GM12891 (cell line): ENCODE results near the gene SELP.

Source experiments
- DNase-seq: peaks from one replicate; pipeline ENCODE4 v3.0.0; 2011; ENCODE audit warnings: low spot score; ENCODE audit not compliant: insufficient read length
- FAIRE-seq: peaks from 2 replicates; lab custom pipeline; 2011; peaks lifted over from hg19 to GRCh38; lab: Jason Lieb, UNC
- PAX5 ChIP-seq: IDR thresholded peaks from 2 replicates; pipeline ENCODE4 v1.6.1; 2011; ENCODE audit warnings: low read length, moderate library complexity, mild to moderate bottlenecking; ENCODE audit not compliant: insufficient read depth, severe bottlenecking
- POLR2A ChIP-seq: IDR thresholded peaks from 2 replicates; pipeline ENCODE4 v1.6.1; 2011; ENCODE audit warnings: low read depth, low read length, control low read depth
- POLR2AphosphoS5 ChIP-seq: IDR thresholded peaks from 2 replicates; pipeline ENCODE4 v1.6.1; 2011; ENCODE audit warnings: low read depth, low read length, control low read depth
- POU2F2 ChIP-seq: IDR thresholded peaks from 2 replicates; pipeline ENCODE4 v1.6.1; 2011; ENCODE audit warnings: low read depth, mild to moderate bottlenecking, control low read depth, low read length, moderate library complexity
- SPI1 ChIP-seq: IDR thresholded peaks from 2 replicates; pipeline ENCODE4 v1.6.1; 2011; ENCODE audit warnings: low read depth, low read length, control low read depth
- TAF1 ChIP-seq: IDR thresholded peaks from 2 replicates; pipeline ENCODE4 v1.6.1; 2011; ENCODE audit warnings: low read depth, low read length, control low read depth

The SELP gene

DNA sequence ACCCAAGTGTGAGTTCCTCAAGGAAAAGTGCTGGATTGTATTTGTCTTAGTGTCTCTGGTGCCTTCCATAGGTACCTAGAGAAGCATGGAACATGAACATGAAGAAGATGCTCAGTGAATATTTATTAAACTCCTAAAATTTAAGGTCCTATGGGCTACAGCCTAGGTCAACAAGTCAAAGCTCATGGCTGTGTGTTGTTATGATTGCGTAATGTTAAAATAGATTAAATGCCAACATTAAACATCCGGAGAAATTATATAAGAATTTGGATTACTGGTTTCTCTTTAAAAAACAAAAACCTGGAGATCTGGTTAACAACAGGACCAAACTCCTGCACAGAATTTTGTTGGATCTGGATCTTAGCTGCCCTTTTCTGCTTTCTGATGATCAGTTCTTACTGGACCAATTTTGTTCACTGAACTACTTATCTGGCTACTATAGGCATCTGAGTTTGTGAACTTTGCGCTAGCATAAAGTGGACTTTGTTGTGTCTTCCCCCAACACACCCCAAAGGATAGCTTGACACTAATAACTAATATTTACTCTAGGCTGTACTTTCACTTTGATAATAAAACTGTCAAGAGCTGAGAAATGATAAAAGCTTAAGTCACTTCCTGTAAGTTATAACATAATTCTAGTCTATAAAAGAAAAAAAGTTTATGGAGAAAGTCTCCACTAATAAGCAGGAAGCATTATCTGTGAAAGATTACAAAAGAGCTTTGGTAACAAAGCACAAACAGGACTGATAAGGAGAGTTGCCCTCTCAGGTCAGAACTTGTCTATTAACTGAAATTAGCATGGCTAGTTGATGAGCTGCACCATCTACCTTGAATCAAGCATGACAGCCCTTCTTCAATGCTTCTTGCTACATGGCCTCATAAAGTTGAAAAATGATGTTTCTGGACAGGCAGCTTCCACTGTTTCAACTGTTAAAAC is 64.3 kb downstream of the SELP start:
- DNase-seq (no peak), FAIRE-seq (no peak)
- no peak for TF ChIP-seq POU2F2
- TF ChIP-seq SPI1, result no peak
- no peak for TF ChIP-seq TAF1
- no peak for TF ChIP-seq PAX5
- no peak for TF ChIP-seq POLR2AphosphoS5
- TF ChIP-seq POLR2A, result no peak

- FAIRE-seq (no peak), DNase-seq (no peak)
- no peak for TF ChIP-seq POLR2A
- TF ChIP-seq SPI1, result no peak
- no peak for TF ChIP-seq POU2F2
- no peak for TF ChIP-seq TAF1
- TF ChIP-seq PAX5, result no peak
- TF ChIP-seq POLR2AphosphoS5, result no peak
Measured at GRCh38 chr1:169563650-169564049, 66.3 kb downstream of the SELP start.

GRCh38 chr1:169563019-169563615 is 66.8 kb downstream of the SELP start:
- FAIRE-seq, result no peak
- no peak for TF ChIP-seq POU2F2
- TF ChIP-seq POLR2A, result no peak
- no peak for TF ChIP-seq TAF1
- TF ChIP-seq POLR2AphosphoS5, result no peak
- no peak for TF ChIP-seq SPI1
- no peak for TF ChIP-seq PAX5
- no peak for DNase-seq

DNA sequence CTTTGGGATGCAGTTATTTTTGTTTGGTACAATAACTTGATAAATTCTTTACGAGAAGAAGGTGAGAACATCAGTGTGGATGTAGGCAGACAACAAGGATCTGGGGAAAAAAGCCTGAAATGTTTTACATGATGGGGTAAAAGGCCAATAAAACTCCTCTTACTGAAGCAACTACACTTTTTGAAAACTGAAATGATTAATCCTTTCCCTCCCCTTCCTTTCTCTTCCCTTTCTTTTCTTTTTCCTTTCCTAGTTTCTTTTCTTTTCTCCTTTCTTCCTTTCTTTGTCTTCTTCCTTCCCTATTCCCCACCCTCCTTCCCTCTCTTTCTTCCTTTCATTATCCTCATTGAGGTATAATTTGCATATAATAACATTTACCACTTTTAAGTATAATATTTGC is 68.2 kb downstream of the SELP start:
- DNase-seq (no peak), FAIRE-seq (no peak)
- TF ChIP-seq POLR2AphosphoS5 (no peak), TAF1 (no peak), SPI1 (no peak), PAX5 (no peak), POLR2A (no peak), POU2F2 (no peak)

DNA sequence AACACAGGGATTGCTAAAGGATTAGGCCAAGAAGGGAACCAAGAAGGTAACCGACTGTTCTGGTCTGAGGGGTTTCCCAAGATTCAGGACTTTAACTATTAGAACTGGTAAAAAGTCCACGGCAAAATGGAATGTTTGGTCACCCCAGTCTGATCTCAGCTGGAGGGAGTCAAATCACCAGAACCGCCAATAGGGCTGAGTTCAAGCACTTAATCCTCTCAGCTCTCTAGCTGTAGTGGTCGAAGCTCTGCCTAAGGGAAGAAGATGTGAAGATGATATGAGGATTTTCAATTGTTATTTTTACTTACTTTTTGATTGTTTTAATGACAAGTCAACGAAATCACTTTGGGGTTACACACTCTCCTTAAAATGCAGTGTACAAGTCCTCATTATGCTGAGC is 72.8 kb downstream of the SELP start:
- FAIRE-seq (no peak), DNase-seq (no peak)
- TF ChIP-seq PAX5, result no peak
- no peak for TF ChIP-seq TAF1
- no peak for TF ChIP-seq POLR2AphosphoS5
- TF ChIP-seq POLR2A, result no peak
- TF ChIP-seq POU2F2, result no peak
- no peak for TF ChIP-seq SPI1

DNA sequence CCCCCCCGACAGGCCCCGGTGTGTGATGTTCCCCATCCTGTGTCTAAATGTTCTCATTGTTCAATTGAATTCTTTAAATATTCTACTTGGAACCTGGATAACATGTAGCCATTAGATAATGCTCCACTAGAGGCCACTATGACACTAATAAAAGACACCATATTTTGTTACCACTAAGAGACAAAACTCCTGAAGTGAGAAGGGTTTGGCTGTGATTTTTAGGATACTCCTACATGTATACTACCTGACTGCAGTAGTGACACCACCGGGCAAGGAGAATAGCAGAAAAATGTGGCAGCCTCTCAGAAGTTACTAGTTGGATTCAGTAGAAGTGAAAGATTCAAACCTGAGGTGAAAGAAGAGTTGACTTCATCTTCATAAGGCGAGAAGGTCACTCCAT is 79.6 kb downstream of the SELP start:
- no peak for TF ChIP-seq POLR2A
- TF ChIP-seq PAX5, result no peak
- no peak for TF ChIP-seq SPI1
- DNase-seq, result no peak
- FAIRE-seq, result peak; percentile 76

GRCh38 chr1:169548282-169548681 is 81.6 kb downstream of the SELP start:
- no peak for FAIRE-seq
- DNase-seq, result no peak
- TF ChIP-seq POU2F2, result no peak
- TF ChIP-seq POLR2AphosphoS5, result no peak
- TF ChIP-seq PAX5, result no peak
- TF ChIP-seq SPI1, result no peak
- TF ChIP-seq POLR2A, result no peak
- no peak for TF ChIP-seq TAF1

DNA sequence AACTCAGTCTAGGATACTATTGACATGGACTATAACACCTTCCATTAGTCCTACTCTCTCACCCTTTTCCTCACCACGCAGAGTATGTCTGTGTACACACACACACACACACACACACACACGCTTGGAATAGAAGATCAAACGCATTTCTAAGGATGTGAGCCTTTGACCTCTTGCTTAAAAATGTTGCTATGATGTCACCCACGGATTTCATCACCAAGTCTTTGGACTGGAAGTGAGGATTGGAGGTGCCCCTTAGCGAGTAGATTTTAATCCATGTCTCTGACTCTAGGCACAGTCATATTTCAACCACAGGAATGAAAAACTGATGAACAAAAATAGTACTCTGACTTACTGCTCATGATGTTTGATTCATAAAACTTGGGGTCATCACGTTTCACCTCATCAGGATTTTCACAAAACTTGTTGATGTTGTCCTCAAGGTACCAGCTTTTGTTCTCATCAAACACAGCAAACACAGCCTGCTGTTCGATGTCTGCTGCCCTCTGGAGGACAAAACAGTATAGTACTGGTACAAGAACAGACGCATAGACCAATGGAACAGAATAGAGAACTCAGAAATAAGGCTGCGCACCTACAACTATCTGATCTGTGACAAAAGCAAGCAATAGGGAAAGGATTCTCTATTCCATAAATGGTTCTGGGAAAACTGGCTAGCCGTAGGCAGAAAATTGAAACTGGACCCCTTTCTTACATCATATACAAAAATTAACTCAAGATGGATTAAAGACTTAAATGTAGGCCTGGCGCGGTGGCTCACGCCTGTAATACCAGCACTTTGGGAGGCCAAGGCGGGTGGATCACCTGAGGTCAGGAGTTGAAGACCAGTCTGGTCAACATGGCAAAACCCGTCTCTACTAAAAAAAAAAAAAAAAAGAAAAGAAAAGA is 83.6 kb downstream of the SELP start:
- no peak for DNase-seq

GRCh38 chr1:169545472-169545871 is 84.5 kb downstream of the SELP start:
- FAIRE-seq (no peak), DNase-seq (no peak)
- TF ChIP-seq SPI1 (no peak), POLR2A (no peak), POLR2AphosphoS5 (no peak), POU2F2 (no peak), PAX5 (no peak), TAF1 (no peak)

More for the DNA sequence above, 83.6 kb downstream of the SELP start:
- FAIRE-seq, result peak; percentile 85
- no peak for TF ChIP-seq POLR2AphosphoS5
- TF ChIP-seq PAX5, result no peak
- no peak for TF ChIP-seq POLR2A
- TF ChIP-seq POU2F2, result no peak
- no peak for TF ChIP-seq SPI1
- TF ChIP-seq TAF1, result no peak
